ENCODE results near the gene PPP2R5C. TPM values are rescaled to one million over a fixed set of nuclear protein-coding genes. Genes with fewer than 3 reads are reported as not detected.

PPP2R5C gene
- polyA plus RNA-seq, 3 donors: 61.9 to 72.5 (median 64.0) TPM

DNA sequence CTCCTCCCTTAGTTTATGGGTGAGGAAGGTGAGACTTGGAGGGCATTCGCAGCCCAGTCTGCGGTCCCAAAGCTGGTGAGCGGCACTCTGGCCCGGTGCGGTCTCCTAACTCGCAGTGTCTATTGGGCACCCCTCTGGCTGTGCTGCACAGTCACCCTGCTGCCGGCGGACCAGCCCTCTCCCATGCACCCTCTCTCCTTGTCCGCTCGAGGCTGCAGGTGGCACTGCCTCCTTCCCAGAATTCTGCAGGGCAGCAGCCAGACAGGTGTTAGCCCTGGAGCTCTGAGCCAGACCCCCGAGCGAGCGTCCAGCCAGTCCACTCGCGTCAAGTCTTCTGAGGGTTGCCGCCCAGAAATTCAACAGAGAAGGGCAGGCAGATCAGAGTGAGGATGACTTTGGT lies 146.1 kb downstream of the PPP2R5C start:
- no peak overlapping the region for H3K4me2 ChIP-seq (replicated peaks; ENCODE audit: extremely low read depth, low read length, poor library complexity, severe bottlenecking)
- no peaks in the 10 kb centered on the region for H3K27me3 ChIP-seq (ENCODE audit: control insufficient read depth in 2 of 2, insufficient read depth in 2 of 2, low read length in 2 of 2)
- peak overlapping the region in 2 of 7 donors; percentile 16 to 36 for H3K27ac Mint-ChIP-seq
- no peaks in the 10 kb centered on the region for H3K27me3 Mint-ChIP-seq (ENCODE audit: low read depth in 3 of 3)
- H3K4me3 ChIP-seq (replicated peaks in 1 of 3; ENCODE audit: low read depth in 2 of 3, low read length in 3 of 3): no peak overlapping the region
- no peak overlapping the region for H3K4me3 Mint-ChIP-seq
- no peaks in the 10 kb centered on the region for H3K4me1 ChIP-seq (ENCODE audit: control insufficient read depth in 1 of 2, insufficient read depth in 2 of 2, low read length in 2 of 2)
- H4K20me1 ChIP-seq (ENCODE audit: insufficient read depth, low read length): peaks cover 11% of the 10 kb centered on the region
- TF ChIP-seq, protein P1, sequence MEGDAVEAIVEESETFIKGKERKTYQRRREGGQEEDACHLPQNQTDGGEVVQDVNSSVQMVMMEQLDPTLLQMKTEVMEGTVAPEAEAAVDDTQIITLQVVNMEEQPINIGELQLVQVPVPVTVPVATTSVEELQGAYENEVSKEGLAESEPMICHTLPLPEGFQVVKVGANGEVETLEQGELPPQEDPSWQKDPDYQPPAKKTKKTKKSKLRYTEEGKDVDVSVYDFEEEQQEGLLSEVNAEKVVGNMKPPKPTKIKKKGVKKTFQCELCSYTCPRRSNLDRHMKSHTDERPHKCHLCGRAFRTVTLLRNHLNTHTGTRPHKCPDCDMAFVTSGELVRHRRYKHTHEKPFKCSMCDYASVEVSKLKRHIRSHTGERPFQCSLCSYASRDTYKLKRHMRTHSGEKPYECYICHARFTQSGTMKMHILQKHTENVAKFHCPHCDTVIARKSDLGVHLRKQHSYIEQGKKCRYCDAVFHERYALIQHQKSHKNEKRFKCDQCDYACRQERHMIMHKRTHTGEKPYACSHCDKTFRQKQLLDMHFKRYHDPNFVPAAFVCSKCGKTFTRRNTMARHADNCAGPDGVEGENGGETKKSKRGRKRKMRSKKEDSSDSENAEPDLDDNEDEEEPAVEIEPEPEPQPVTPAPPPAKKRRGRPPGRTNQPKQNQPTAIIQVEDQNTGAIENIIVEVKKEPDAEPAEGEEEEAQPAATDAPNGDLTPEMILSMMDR (IDR thresholded peaks at IDR 0.05): no peak
- no peaks in the 10 kb centered on the region for H3K79me2 ChIP-seq (ENCODE audit: insufficient read depth, low read length)
- no peak overlapping the region for H2AFZ ChIP-seq (ENCODE audit: insufficient read depth, low read depth, low read length, poor library complexity, severe bottlenecking)
- intact Hi-C loops (cut with micrococcal nuclease): no loop called here
- H3K36me3 Mint-ChIP-seq: peaks cover 76 to 97% of the 10 kb centered on the region in 2 donors
- H3K36me3 ChIP-seq (replicated peaks in 1 of 2; ENCODE audit: control insufficient read depth in 1 of 2, insufficient read depth in 2 of 2, low read length in 2 of 2): peaks cover 83 to 99% of the 10 kb centered on the region in 2 donors
- no peak for DNase-seq
- H3K4me1 Mint-ChIP-seq: no peaks in the 10 kb centered on the region
- no peak overlapping the region for H3K27ac ChIP-seq (ENCODE audit: low read depth in 1 of 2, low read length in 2 of 2)
- 99% methylated on average over 10 of the region's 16 CpGs for WGBS (ENCODE audit: insufficient coverage)
- no peak overlapping the region for H3K9ac ChIP-seq (ENCODE audit: insufficient read depth, low read length, poor library complexity, severe bottlenecking)
- no peaks in the 10 kb centered on the region for H3K9me3 ChIP-seq (replicated peaks in 1 of 2; ENCODE audit: control insufficient read depth in 1 of 2, insufficient read depth in 1 of 2, low read length in 2 of 2)
- no peaks in the 10 kb centered on the region for H3K9me3 Mint-ChIP-seq

DNA sequence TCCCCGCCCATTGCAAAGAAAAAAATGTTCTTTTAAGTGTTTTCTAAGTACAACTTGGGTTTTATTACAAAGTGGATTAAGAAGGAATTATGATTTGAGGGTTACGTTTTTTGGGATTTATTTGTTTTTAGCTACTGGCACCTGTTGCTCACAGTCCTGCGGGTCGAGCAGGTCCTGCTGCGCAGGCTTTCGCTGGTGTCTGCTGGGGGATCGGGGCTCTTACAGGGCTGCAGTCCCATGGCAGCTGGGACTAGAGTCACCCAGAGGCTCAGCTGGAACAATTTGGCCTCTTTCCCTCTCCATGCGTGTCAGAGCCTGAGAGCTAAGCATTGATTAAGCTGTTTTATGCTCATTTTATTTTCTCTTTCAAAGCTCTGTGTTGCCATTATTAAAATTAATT lies 147.3 kb downstream of the PPP2R5C start:
- intact Hi-C loops (cut with micrococcal nuclease): no loop called here

More for the DNA sequence above, 147.3 kb downstream of the PPP2R5C start:
- H3K36me3 ChIP-seq (replicated peaks in 1 of 2; ENCODE audit: control insufficient read depth in 1 of 2, insufficient read depth in 2 of 2, low read length in 2 of 2): peaks cover 83 to 99% of the 10 kb centered on the region in 2 donors
- H3K9ac ChIP-seq (ENCODE audit: insufficient read depth, low read length, poor library complexity, severe bottlenecking): no peak overlapping the region
- H4K20me1 ChIP-seq (ENCODE audit: insufficient read depth, low read length): peaks cover 14% of the 10 kb centered on the region
- peaks cover 68 to 93% of the 10 kb centered on the region in 2 donors for H3K36me3 Mint-ChIP-seq
- TF ChIP-seq, protein P1 (IDR thresholded peaks at IDR 0.05): no peak
- H3K4me1 Mint-ChIP-seq: no peaks in the 10 kb centered on the region
- H3K79me2 ChIP-seq (ENCODE audit: insufficient read depth, low read length): no peaks in the 10 kb centered on the region
- H3K9me3 ChIP-seq (replicated peaks in 1 of 2; ENCODE audit: control insufficient read depth in 1 of 2, insufficient read depth in 1 of 2, low read length in 2 of 2): no peaks in the 10 kb centered on the region
- DNase-seq: no peak
- H3K4me3 ChIP-seq (replicated peaks in 1 of 3; ENCODE audit: low read depth in 2 of 3, low read length in 3 of 3): no peak overlapping the region
- no peak overlapping the region for H3K27ac ChIP-seq (ENCODE audit: low read depth in 1 of 2, low read length in 2 of 2)
- no peak overlapping the region for H3K4me2 ChIP-seq (replicated peaks; ENCODE audit: extremely low read depth, low read length, poor library complexity, severe bottlenecking)
- H2AFZ ChIP-seq (ENCODE audit: insufficient read depth, low read depth, low read length, poor library complexity, severe bottlenecking): no peak overlapping the region
- no peaks in the 10 kb centered on the region for H3K4me1 ChIP-seq (ENCODE audit: control insufficient read depth in 1 of 2, insufficient read depth in 2 of 2, low read length in 2 of 2)
- H3K9me3 Mint-ChIP-seq: no peaks in the 10 kb centered on the region
- 97% methylated on average over 6 of the region's 8 CpGs for WGBS (ENCODE audit: insufficient coverage)
- no peak overlapping the region for H3K27ac Mint-ChIP-seq
- H3K27me3 ChIP-seq (ENCODE audit: control insufficient read depth in 2 of 2, insufficient read depth in 2 of 2, low read length in 2 of 2): no peaks in the 10 kb centered on the region
- no peak overlapping the region for H3K4me3 Mint-ChIP-seq
- H3K27me3 Mint-ChIP-seq (ENCODE audit: low read depth in 3 of 3): no peaks in the 10 kb centered on the region

Measured in CD14-positive monocyte (primary cell).